HG03045 (cell line): ENCODE measurements around the gene FSTL1.

Experiments
- ATAC-seq: cut with Tn5 transposase; IDR thresholded peaks from one replicate; pipeline ENCODE4 v1.9.1; 2021; ENCODE audit warnings: mild to moderate bottlenecking, moderate library complexity; ENCODE audit not compliant: unreplicated experiment

FSTL1 gene

GRCh38 chr3:120450600-120451271 lies at the start of gene FSTL1:
TSS of gene FSTL1 (minus strand) at chr3:120450992. CDS start at chr3:120450746, 246 bp downstream.
- ATAC-seq, result no peak

DNA sequence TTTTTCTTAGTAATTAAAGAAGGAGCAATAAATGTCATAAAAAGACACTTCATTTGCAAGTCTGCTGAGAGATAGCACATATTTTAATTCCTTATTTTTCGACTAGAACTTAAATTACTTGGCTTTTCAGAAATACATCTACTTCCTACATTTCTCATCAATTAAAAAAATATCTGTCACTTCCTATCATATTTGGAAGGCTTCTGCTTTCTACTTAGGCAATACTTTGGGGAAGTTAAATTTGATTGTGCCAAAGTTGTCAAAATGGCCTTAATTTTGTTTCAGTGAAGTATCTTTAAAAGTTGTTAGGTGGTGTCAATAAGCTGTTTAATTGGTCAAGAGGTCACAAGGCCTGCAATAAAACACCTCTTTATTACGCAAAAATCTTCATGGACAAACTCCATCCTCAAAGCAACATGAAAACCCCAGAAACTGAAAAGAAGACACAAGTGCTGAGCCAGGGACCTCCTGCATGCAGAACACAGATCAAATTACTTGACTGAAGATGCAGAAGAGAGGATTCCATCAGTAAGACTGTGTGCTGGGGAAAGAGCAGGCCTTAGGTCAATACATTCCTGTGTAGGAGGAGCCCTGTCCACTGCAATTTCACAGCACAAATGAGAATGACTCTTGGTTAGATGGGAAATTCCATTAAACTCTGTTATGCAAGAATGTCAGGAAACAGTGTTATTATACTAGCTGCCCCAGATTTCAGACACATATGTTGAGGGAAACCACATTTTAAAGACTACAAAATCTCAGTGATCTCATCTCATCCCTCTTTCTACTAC lies 48.0 kb upstream of the FSTL1 start:
- no peak for ATAC-seq

- no peak for ATAC-seq
These were observed 47.0 kb upstream of the FSTL1 start for GRCh38 chr3:120497818-120498217.

GRCh38 chr3:120497336-120497735 lies 46.5 kb upstream of the FSTL1 start:
- no peak for ATAC-seq

- ATAC-seq, result no peak
These were observed 45.6 kb upstream of the FSTL1 start for GRCh38 chr3:120496278-120497002.

DNA sequence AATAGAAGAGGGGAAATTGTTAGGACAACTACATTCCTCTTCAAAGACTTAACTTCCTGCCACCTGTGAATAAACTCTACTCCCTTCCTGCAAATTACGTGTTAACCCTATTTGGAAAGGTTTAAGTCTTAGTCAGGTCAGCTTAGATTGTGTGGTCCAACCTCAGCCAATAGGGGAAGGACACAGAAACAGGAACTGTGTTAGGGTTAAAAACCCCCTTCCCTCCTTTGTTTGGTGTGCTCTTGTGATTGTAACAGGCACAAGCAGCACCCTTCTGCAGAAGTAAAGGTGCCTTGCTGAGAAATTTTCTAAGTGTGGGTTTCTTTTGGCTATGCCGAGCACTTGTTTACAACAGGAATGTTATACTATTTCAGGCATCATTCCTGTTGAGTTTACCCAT lies 45.0 kb upstream of the FSTL1 start:
- ATAC-seq, result no peak

- ATAC-seq, result no peak
These were observed 41.3 kb upstream of the FSTL1 start for GRCh38 chr3:120492103-120492502.

- ATAC-seq, result no peak
These were observed 38.6 kb upstream of the FSTL1 start for GRCh38 chr3:120489421-120489820.

- ATAC-seq, result no peak
These were observed 37.5 kb upstream of the FSTL1 start for GRCh38 chr3:120488296-120488695.

GRCh38 chr3:120487191-120487650 lies 36.4 kb upstream of the FSTL1 start:
- no peak for ATAC-seq

DNA sequence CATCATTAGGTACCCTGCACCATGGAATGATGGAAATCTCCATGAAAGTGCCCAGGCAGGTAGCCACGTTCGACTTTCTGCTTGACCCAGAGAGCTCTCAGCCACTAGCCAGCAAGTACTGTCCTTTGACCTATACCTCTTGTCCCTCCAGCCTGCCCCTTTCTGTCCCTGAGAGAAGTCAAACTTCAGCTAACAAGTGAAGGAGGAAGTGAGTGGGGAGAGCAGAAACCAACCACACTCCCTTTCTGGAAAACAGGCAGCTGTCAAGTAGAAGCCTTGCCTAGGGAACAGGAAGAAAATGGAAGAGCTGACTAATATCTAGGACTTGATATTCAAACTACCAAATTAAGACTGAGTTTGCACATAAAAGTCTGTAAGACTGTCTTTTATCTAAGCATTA lies 30.3 kb upstream of the FSTL1 start:
- ATAC-seq, result no peak

GRCh38 chr3:120477781-120478180 lies 27.0 kb upstream of the FSTL1 start:
- ATAC-seq, result no peak

GRCh38 chr3:120475722-120476377 lies 25.1 kb upstream of the FSTL1 start:
- ATAC-seq, result no peak

DNA sequence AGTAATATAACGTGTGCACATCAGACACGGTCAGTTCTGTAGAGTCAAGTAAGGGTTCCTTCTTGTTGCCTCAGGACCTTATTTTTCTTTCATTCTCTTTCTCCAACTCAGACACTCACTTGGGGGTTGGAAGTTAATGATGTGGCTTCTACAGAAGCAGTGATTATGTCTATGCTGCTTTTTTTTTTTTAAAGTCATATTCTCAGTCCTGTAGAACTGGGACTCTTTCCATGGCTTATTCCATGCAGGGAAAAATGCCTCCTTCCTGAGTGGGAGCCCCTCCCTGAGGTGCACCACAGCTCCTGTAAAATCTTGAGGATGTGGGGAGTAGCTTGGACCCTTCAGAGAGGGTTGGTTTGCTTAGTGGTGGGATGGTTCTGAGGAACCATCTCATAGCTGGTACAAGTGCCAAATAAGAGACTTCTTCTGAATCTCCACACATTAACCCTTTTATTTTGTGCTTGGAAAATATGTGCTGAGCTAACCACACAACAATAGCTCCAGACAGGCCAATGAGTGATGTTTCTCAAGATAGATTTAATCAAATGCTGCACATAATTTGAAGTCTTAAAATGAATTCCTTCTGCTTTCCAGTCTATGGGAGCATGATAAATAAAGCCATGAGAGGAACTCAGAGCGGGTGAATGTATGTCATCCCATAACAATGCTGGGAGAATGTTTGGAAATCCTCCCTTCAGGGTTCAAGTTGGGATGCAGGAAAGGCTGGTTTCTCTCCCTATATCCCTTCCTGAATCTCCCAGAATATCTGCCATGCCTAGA lies 23.3 kb upstream of the FSTL1 start:
- ATAC-seq, result no peak

GRCh38 chr3:120473389-120473788 lies 22.6 kb upstream of the FSTL1 start:
- no peak for ATAC-seq

- ATAC-seq, result no peak
These were observed 21.5 kb upstream of the FSTL1 start for GRCh38 chr3:120472121-120472844.

DNA sequence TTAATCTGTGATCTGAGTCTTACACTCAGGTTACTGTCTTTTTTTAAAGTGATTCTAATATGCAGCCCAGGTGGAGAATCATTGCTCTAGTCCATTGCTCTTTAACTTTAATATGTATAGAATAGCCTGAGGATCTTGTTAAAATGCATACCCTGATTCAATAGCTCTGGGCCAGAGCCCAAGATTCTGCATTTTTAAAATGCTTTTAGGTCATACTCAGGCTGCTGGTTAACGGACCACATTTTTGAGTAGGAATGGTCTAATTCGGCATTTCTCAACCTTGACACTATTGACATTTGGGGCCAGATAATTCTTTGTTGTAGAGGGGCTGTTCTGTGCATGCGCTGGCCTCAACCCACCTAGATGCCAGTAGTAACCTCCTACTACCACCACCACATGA lies 20.9 kb upstream of the FSTL1 start:
- ATAC-seq, result no peak

DNA sequence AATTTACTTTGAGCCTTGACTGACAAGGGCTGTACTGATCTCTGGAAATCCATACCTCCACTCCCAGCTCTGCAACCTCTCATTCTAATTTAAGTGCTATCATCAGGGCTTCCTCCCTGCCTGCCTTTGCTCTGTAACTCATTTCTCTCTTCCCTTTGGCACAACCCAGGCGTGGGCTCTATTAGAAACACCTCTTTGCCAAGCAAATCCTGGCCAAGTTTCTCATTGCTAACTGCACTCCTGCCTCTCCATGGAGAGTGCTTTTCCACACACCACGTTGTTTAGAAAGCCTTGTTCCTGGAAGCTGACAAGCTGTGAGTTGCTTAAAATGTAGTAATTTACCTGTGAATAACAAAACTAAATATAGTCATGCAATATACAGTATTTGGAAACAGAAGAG lies 20.1 kb upstream of the FSTL1 start:
- ATAC-seq, result no peak

DNA sequence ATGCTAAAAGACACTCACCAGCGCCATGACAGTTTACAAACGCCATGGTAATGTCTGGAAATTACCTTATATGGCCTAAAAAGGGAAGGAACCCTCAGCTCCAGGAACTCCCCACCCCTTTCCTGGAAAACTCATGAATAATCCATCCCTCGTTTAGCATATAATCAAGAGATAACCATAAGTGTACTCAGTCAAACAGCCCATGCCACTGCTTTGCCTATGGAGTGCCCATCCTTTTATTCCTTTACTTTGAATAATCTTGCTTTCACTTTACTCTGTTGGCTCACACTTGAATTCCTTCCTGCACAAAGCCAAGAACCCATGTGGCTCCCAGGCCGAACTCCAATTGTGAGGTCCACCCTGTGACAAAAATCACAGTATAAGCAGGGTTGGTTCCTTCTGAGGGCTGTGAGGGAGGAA lies 19.1 kb upstream of the FSTL1 start:
- no peak for ATAC-seq

GRCh38 chr3:120469440-120469839 lies 18.6 kb upstream of the FSTL1 start:
- no peak for ATAC-seq
